Upper lobe of left lung (tissue), 4 donors: Measurements from ENCODE around the gene AMZ1.

Source experiments
- POLR2A ChIP-seq, 4 donors: fragments of 450-650 bp; IDR thresholded peaks; one replicate each; pipeline ENCODE4 v1.5.1; 2016 to 2017; ENCODE audit warnings: antibody characterized with exemption in 4 of 4, mild to moderate bottlenecking in 2 of 4
- POLR2AphosphoS5 ChIP-seq, 2 donors: sonication (generic); formaldehyde crosslinking; IDR thresholded peaks; one replicate each; pipeline ENCODE4 v1.5.1; 2017; ENCODE audit warnings: antibody characterized with exemption in 2 of 2
- TF ChIP-seq, protein P1 (sequence below), 6 experiments: fragments of 450-650 bp in 4 of 6; fragments of 200-600 bp in 2 of 6; sonication (generic) in 2 of 6; IDR thresholded peaks; one replicate each; pipeline ENCODE4 v1.5.1; 2016 to 2019; ENCODE audit warnings: antibody characterized with exemption in 6 of 6

- TF ChIP-seq, protein P1, sequence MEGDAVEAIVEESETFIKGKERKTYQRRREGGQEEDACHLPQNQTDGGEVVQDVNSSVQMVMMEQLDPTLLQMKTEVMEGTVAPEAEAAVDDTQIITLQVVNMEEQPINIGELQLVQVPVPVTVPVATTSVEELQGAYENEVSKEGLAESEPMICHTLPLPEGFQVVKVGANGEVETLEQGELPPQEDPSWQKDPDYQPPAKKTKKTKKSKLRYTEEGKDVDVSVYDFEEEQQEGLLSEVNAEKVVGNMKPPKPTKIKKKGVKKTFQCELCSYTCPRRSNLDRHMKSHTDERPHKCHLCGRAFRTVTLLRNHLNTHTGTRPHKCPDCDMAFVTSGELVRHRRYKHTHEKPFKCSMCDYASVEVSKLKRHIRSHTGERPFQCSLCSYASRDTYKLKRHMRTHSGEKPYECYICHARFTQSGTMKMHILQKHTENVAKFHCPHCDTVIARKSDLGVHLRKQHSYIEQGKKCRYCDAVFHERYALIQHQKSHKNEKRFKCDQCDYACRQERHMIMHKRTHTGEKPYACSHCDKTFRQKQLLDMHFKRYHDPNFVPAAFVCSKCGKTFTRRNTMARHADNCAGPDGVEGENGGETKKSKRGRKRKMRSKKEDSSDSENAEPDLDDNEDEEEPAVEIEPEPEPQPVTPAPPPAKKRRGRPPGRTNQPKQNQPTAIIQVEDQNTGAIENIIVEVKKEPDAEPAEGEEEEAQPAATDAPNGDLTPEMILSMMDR (IDR thresholded peaks at IDR 0.05): no peak
- TF ChIP-seq POLR2AphosphoS5 (IDR thresholded peaks at IDR 0.05) (no peak), POLR2A (IDR thresholded peaks at IDR 0.05) (no peak)
Measured at GRCh38 chr7:2680256-2680655, 7.7 kb upstream of the AMZ1 start.
